Limb (tissue), 2 donors: Measurements from ENCODE around the gene TAOK3.

Experiments used
- DNase-seq, 2 donors: peaks; one replicate each; pipeline ENCODE4 v3.0.0-alpha.2; 2016; ENCODE audit errors: extremely low spot score in 2 of 2

TAOK3 gene

GRCh38 chr12:118213452-118213851 lies 159.3 kb downstream of the TAOK3 start:
- DNase-seq = no peak

- DNase-seq = no peak
Measured at GRCh38 chr12:118212606-118213005, 160.1 kb downstream of the TAOK3 start.

- no peak for DNase-seq
Measured at GRCh38 chr12:118206107-118206412, 166.6 kb downstream of the TAOK3 start.

- DNase-seq = no peak
Measured at GRCh38 chr12:118193958-118194357, 178.7 kb downstream of the TAOK3 start.

- no peak for DNase-seq
Measured at GRCh38 chr12:118193477-118193876, 179.2 kb downstream of the TAOK3 start.

- peak; percentile 47 to 51 for DNase-seq
Measured at GRCh38 chr12:118190266-118190665, 182.4 kb downstream of the TAOK3 start.

- DNase-seq = peak; percentile 45 to 74
Measured at GRCh38 chr12:118189741-118190191, 182.9 kb downstream of the TAOK3 start.

- DNase-seq = peak; percentile 50 to 69
Measured at GRCh38 chr12:118188690-118189371, 183.9 kb downstream of the TAOK3 start.

GRCh38 chr12:118187751-118188435 lies 184.8 kb downstream of the TAOK3 start:
- DNase-seq = no peak

GRCh38 chr12:118185602-118186397 lies 186.9 kb downstream of the TAOK3 start:
- DNase-seq = no peak

- no peak for DNase-seq
Measured at GRCh38 chr12:118183711-118184110, 189.0 kb downstream of the TAOK3 start.

GRCh38 chr12:118183155-118183554 lies 189.6 kb downstream of the TAOK3 start:
- no peak for DNase-seq

GRCh38 chr12:118175823-118176447 lies 196.8 kb downstream of the TAOK3 start:
- no peak for DNase-seq

- no peak for DNase-seq
Measured at GRCh38 chr12:118166946-118167345, 205.8 kb downstream of the TAOK3 start.

- DNase-seq = peak; percentile 15 to 34
Measured at GRCh38 chr12:118164798-118165486, 207.8 kb downstream of the TAOK3 start.

GRCh38 chr12:118160536-118160935 lies 212.2 kb downstream of the TAOK3 start:
- DNase-seq = no peak

GRCh38 chr12:118151755-118152154 lies 221.0 kb downstream of the TAOK3 start:
- DNase-seq = no peak

- no peak for DNase-seq
Measured at GRCh38 chr12:118150625-118151024, 222.1 kb downstream of the TAOK3 start.

- DNase-seq = no peak
Measured at GRCh38 chr12:118148287-118148686, 224.4 kb downstream of the TAOK3 start.

- no peak for DNase-seq
Measured at GRCh38 chr12:118145798-118146156, 226.9 kb downstream of the TAOK3 start.

GRCh38 chr12:118145113-118145797 lies 227.5 kb downstream of the TAOK3 start:
- no peak for DNase-seq
